Fibroblast of the aortic adventitia (primary cell): ENCODE measurements around the gene RNU4-1. TPM values are rescaled to one million over a fixed set of nuclear protein-coding genes. Genes with fewer than 3 reads are reported as not detected.
"Not testable (repeated sequence)": the region's sequence is repeated elsewhere in the genome, so short reads cannot be mapped to it uniquely, and the experiment has no call there.

Source experiments
- DNase-seq: peaks from one replicate; pipeline ENCODE4 v3.0.0-alpha.2; 2010; ENCODE audit warnings: low read depth
- H3K4me3 ChIP-seq: 2 replicates; pipeline ENCODE4 v1.5.1; 2011; ENCODE audit warnings: low read depth, mild to moderate bottlenecking, control low read depth, low read length, moderate library complexity
- total RNA-seq: library from RNA; depleted of rRNA; stranded (reverse); fragments of >200 nt; gene quantifications from 2 replicates; pipeline ENCODE4 v1.2.3, GENCODE V29; 2012; ENCODE audit warnings: low replicate concordance
- TF ChIP-seq, protein P1 (sequence below): IDR thresholded peaks from 2 replicates; pipeline ENCODE4 v1.5.1; 2011; ENCODE audit warnings: mild to moderate bottlenecking, low read length, control low read depth, inconsistent platforms; ENCODE audit not compliant: insufficient read depth

Gene RNU4-1
- total RNA-seq, result under 0.01 TPM in 2 replicates

DNA sequence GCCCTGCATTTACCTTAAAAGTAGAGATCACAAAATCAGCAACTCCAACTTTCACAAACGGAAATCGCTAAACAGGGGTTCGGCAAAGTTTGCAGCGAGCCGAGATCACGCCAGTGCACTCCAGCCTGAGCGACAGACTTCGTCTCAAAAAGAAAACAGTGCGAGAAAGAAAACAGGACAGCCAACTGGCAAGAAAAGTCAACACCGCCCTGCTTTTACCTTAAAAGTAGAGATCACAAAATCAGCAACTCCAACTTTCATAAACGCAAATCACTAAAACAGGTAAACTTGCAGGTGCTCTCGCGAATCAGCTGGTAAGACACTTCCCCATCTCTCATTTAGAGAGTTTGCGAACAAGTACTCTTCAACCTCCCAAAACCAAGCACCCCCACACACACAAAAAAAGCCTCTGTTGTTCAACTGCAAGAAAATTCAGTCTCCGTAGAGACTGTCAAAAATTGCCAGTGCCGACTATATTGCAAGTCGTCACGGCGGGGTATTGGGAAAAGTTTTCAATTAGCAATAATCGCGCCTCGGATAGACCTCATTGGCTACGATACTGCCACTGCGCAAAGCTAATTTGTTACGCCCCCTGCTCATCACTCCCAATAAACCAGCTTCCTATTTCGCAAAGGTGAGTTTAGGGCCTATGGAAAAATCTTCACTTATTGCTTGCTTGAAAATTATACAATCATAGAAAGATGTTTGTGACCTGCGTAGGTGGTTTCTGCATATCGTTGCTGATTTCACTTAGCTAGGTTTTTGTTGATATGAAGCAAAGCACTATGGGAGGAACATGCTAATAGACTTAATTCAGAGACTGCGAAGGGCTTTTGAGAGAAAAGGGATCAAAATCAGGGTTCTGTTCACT, at the start of gene RNU4-1:
Gene RNU4-1, minus strand, starts transcription at position 577 of the 871 bp plus-strand sequence.
- H3K4me3 ChIP-seq, result peak within 1 kb of the TSS; percentile 66
- TF ChIP-seq, protein P1, sequence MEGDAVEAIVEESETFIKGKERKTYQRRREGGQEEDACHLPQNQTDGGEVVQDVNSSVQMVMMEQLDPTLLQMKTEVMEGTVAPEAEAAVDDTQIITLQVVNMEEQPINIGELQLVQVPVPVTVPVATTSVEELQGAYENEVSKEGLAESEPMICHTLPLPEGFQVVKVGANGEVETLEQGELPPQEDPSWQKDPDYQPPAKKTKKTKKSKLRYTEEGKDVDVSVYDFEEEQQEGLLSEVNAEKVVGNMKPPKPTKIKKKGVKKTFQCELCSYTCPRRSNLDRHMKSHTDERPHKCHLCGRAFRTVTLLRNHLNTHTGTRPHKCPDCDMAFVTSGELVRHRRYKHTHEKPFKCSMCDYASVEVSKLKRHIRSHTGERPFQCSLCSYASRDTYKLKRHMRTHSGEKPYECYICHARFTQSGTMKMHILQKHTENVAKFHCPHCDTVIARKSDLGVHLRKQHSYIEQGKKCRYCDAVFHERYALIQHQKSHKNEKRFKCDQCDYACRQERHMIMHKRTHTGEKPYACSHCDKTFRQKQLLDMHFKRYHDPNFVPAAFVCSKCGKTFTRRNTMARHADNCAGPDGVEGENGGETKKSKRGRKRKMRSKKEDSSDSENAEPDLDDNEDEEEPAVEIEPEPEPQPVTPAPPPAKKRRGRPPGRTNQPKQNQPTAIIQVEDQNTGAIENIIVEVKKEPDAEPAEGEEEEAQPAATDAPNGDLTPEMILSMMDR, result no peak
- peak; percentile 92 for DNase-seq

DNA sequence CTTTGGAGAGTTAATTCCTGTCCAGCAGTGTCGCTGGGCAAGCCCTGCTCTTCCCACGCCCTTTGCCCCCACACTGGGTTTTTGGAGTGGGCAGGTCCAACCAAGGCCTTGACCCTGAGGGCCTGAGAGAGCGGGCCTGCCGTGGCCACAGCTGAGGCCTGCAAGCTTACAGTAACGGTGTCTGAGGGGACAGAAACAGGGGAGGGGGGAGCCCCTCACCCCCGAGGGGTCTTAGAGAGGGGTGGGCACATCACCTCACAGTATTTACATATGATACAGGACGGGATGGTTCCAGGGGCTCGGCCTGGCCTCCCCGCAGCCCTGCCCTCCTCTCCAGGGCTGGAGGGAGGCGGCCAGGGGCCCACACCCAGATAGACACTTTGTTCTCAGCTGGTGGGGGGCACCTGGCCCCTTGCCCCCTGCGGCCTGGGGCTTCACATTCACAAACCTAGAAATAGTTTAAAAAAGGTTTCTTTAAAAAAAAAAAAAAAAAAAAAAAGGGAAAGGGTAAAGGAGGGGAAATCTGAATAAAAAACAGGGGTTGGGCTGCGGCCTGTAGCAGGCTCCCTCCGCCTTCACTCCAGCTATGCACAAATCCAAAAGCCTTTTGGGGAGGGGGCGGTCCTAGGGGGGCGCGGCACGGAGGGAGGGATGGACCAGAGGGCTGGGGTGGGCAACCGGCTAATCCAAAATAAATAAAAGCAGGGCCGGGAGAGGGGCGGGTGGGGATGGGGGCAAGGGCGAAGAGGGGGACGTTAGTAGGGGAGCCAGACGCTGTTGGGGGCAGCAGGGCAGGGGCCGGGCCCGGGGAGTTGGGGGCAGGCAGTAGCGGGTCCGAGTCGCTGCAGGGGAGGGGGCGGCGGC, 49.4 kb upstream of the RNU4-1 start:
- DNase-seq, result no peak
- H3K4me3 ChIP-seq, result no peak overlapping the region
- TF ChIP-seq, protein P1, result no peak

DNA sequence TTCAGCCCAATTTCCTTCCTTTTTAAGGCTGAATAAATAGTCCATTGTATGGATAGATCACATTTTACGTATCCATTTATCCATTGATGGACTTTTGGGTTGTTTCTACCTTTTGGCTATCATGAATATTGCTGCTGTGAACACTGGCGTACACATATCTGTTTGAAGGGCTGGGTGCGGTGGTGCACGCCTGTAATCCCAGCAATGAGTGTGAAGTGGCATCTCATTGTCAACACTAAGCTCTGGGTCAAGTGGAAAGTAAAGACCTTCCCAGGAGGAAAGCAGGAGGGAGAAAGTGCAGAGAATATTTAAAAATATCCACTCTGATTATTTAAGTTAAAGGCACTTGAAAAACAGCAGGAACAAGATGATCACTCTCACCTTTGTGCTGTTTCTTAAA, 46.2 kb upstream of the RNU4-1 start:
- TF ChIP-seq, protein P1, result no peak

DNA sequence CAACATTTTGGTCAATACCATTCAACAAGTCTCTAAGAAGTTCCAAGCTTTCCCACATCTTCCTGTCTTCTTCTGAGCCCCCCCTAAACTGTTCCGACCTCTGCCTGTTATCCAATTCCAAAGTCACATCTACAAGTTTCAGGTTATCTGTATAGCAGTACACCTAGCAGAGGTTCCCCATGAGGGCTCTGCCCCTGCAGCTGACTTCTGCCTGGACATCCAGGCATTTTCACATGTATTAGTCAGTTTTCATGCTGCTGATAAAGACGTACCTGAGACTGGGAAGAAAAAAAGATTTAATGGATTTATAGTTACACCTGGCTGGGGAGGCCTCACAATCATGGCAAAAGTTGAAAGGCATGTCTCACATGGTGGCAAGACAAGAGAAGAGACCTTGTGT, 44.7 kb upstream of the RNU4-1 start:
- TF ChIP-seq, protein P1, result no peak
- no peak for DNase-seq
- H3K4me3 ChIP-seq, result no peak overlapping the region

More for the DNA sequence above, 46.2 kb upstream of the RNU4-1 start:
- DNase-seq, result no peak
- no peak overlapping the region for H3K4me3 ChIP-seq

DNA sequence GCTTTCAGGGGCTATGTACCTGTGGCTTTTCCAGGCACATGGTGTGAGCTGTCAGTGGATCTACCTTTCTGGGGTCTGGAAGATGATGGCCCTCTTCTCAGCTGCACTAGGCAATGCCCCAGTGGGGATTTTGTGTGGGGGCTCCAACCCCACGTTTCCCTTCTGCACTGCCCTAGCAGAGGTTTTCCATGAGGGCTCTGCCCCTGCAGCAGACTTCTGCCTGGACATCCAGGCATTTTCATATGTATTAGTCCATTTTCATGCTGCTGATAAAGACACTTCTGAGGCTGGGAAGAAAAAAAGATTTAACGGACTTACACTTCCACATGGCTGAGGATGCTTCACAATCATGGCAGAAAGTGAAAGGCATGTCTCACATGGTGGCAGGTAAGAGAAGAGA, 43.4 kb upstream of the RNU4-1 start:
- DNase-seq, H3K4me3 ChIP-seq: not testable (repeated sequence)

DNA sequence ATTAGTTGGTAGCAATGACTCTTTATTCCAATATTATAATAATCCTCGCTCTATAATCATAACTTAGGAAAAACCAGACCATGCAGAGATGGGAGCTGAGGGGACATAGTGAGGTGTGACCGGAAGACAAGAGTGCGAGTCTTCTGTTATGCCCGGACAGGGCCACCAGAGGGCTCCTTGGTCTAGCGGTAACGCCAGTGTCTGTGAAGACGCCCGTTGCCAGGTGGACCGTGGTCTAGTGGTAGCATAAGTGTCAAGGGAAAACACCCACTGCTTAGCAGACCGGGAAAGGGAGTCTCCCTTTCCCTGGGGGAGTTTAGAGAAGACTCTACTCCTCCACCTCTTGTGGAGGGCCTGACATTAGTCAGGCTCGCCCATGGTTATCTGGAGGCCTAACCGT, 42.4 kb upstream of the RNU4-1 start:
- H3K4me3 ChIP-seq, result not testable (repeated sequence)
- TF ChIP-seq, protein P1, result peak; percentile 77
- DNase-seq, result peak; percentile 38

DNA sequence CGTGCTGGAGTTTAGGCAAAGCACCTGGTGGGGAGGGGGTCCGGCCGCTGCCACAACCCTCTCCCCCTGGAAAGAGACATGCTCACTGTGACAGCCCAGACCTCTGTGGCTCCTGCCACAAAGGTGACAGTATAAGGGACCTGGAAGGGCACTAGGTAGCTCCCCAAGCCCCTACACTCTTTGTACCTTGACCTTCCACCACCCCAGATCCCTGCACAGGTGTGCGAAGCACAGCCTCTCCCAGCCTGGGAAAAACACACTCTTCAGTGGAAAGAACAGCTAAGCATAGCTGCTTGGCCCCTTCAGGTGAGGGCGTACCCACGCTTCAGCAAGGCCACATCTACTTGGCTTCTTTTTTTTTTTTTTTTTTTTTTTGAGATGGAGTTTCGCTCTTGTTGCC, 39.5 kb upstream of the RNU4-1 start:
- no peak overlapping the region for H3K4me3 ChIP-seq
- no peak for DNase-seq
- TF ChIP-seq, protein P1, result no peak
